Stimulated activated CD4-positive, alpha-beta T cell treated with anti-CD3 and anti-CD28 coated beads, Interleukin-12 subunit alpha, Interleukin-12 subunit beta, amount 100 ng/mL, for 48 hours (primary cell): ENCODE measurements around the gene TNS3.
"Not testable (repeated sequence)": the region's sequence is repeated elsewhere in the genome, so short reads cannot be mapped to it uniquely, and the experiment has no call there.

Experiments
- DNase-seq, 3 donors: peaks; one replicate each; pipeline ENCODE4 v3.0.0-alpha.2; 2020; ENCODE audit warnings: low read depth in 2 of 3, low spot score in 1 of 3

Gene TNS3

GRCh38 chr7:47474211-47474936, 107.5 kb downstream of the TNS3 start:
- no peak for DNase-seq

- no peak for DNase-seq
Observed at GRCh38 chr7:47473499-47474210, 108.3 kb downstream of the TNS3 start.

GRCh38 chr7:47472444-47473157, 109.3 kb downstream of the TNS3 start:
- no peak for DNase-seq

GRCh38 chr7:47471831-47472230, 110.1 kb downstream of the TNS3 start:
- DNase-seq: no peak

- DNase-seq: no peak
Observed at GRCh38 chr7:47471358-47471703, 110.6 kb downstream of the TNS3 start.

GRCh38 chr7:47470567-47471357, 111.1 kb downstream of the TNS3 start:
- DNase-seq: no peak

- DNase-seq: not testable (repeated sequence)
Observed at GRCh38 chr7:47469846-47470245, 112.1 kb downstream of the TNS3 start.

- DNase-seq: no peak
Observed at GRCh38 chr7:47466832-47467231, 115.1 kb downstream of the TNS3 start.

GRCh38 chr7:47465191-47465590, 116.7 kb downstream of the TNS3 start:
- no peak for DNase-seq

- no peak for DNase-seq
Observed at GRCh38 chr7:47464266-47464665, 117.6 kb downstream of the TNS3 start.

- DNase-seq: no peak
Observed at GRCh38 chr7:47461746-47462145, 120.2 kb downstream of the TNS3 start.

- DNase-seq: no peak
Observed at GRCh38 chr7:47461161-47461560, 120.8 kb downstream of the TNS3 start.

GRCh38 chr7:47460251-47460989, 121.5 kb downstream of the TNS3 start:
- no peak for DNase-seq

GRCh38 chr7:47458486-47458885, 123.4 kb downstream of the TNS3 start:
- no peak for DNase-seq

- no peak for DNase-seq
Observed at GRCh38 chr7:47458057-47458456, 123.9 kb downstream of the TNS3 start.

- no peak for DNase-seq
Observed at GRCh38 chr7:47456210-47456955, 125.5 kb downstream of the TNS3 start.

- no peak for DNase-seq
Observed at GRCh38 chr7:47455872-47456185, 126.1 kb downstream of the TNS3 start.

- no peak for DNase-seq
Observed at GRCh38 chr7:47454974-47455871, 126.7 kb downstream of the TNS3 start.
